GM12878 (cell line): ENCODE measurements around the gene SSC4D. TPM values are rescaled to one million over a fixed set of nuclear protein-coding genes. Genes with fewer than 3 reads are reported as not detected.
"Not testable (repeated sequence)": the region's sequence is repeated elsewhere in the genome, so short reads cannot be mapped to it uniquely, and the experiment has no call there.

ENCODE experiments used
- ATAC-seq: fragments of 200-7000 bp; cut with Tn5 transposase; 3 replicates; pipeline ENCODE4 v1.9.1; 2020; ENCODE audit warnings: mild to moderate bottlenecking, moderate library complexity
- BruUV-seq: library from RNA; stranded (reverse); fragments of 400-500 nt; replicated peaks from 2 replicates; lab custom pipeline; 2021; lab: Mats Ljungman, UMichigan
- CTCF ChIA-PET: fragments of 300-600 bp; sonication (Branson Sonifier 250); formaldehyde crosslinking; extraction: SDS; loops from one replicate; lab custom pipeline; 2021; ENCODE audit warnings: inconsistent platforms; lab: Yijun Ruan, JAX
- POLR2A ChIA-PET: fragments of 350-600 bp; formaldehyde crosslinking; extraction: SDS; loops from one replicate; lab custom pipeline; 2021; ENCODE audit warnings: inconsistent platforms; lab: Charles Lee
- RAD21 ChIA-PET: fragments of 300-600 bp; sonication (Branson Sonifier 250); formaldehyde crosslinking; loops from one replicate; lab custom pipeline; 2023; ENCODE audit warnings: antibody characterized with exemption; ENCODE audit not compliant: unreplicated experiment; lab: Charles Lee
- SMC1A ChIA-PET: fragments of 300-600 bp; sonication (Branson Sonifier 250); formaldehyde crosslinking; loops from one replicate; lab custom pipeline; 2023; ENCODE audit not compliant: unreplicated experiment, uncharacterized antibody; lab: Charles Lee
- DNase-seq: peaks from one replicate; pipeline ENCODE4 v3.0.0-alpha.2; 2011; ENCODE audit warnings: low read depth, low spot score
- FAIRE-seq: peaks from 3 replicates; lab custom pipeline; 2011; peaks lifted over from hg19 to GRCh38; lab: Jason Lieb, UNC
- H2AFZ ChIP-seq: 2 replicates; pipeline ENCODE4 v1.6.0; 2011; ENCODE audit warnings: low read depth, low read length, control low read depth; ENCODE audit not compliant: control insufficient read depth
- H3K27ac ChIP-seq: 2 replicates; pipeline ENCODE4 v1.5.1; 2011; ENCODE audit warnings: control low read depth; ENCODE audit not compliant: control insufficient read depth, insufficient read depth
- H3K27me3 ChIP-seq, 2 experiments: replicated peaks in 1 of 2; 2 replicates each; pipeline versions ENCODE4 v1.6.0 to v1.6.1; 2011; ENCODE audit warnings: low read length in 1 of 2; ENCODE audit not compliant: control insufficient read depth in 2 of 2, insufficient read depth in 2 of 2
- H3K36me3 ChIP-seq, 2 experiments: 2 replicates each; pipeline ENCODE4 v1.5.1; 2011; ENCODE audit warnings: low read length in 1 of 2; ENCODE audit not compliant: control insufficient read depth in 2 of 2, insufficient read depth in 2 of 2
- H3K4me1 ChIP-seq: 2 replicates; pipeline ENCODE4 v1.6.1; 2011; ENCODE audit warnings: mild to moderate bottlenecking, low read length, moderate library complexity, mixed read lengths; ENCODE audit not compliant: control insufficient read depth, insufficient read depth
- H3K4me2 ChIP-seq: 2 replicates; pipeline ENCODE4 v1.6.0; 2011; ENCODE audit warnings: control low read depth; ENCODE audit not compliant: control insufficient read depth, insufficient read depth
- H3K4me3 ChIP-seq: fragments of 200-600 bp; sonication (generic); 2 replicates; pipeline ENCODE4 v1.5.1; 2016
- H3K79me2 ChIP-seq: 2 replicates; pipeline ENCODE4 v1.6.0; 2011; ENCODE audit warnings: low read length; ENCODE audit not compliant: control insufficient read depth, insufficient read depth
- H3K9ac ChIP-seq: 2 replicates; pipeline ENCODE4 v1.8.0; 2011; ENCODE audit warnings: low read length, control low read depth, mixed read lengths; ENCODE audit not compliant: control insufficient read depth, insufficient read depth
- H3K9me3 ChIP-seq: replicated peaks from 3 replicates; pipeline ENCODE4 v1.5.1; 2011; ENCODE audit warnings: mild to moderate bottlenecking, low read length; ENCODE audit not compliant: control insufficient read depth, insufficient read depth
- H4K20me1 ChIP-seq: 2 replicates; pipeline ENCODE4 v1.6.0; 2011; ENCODE audit not compliant: control insufficient read depth, insufficient read depth
- BHLHE40 ChIP-seq, 2 experiments: fragments of 450-650 bp in 1 of 2; IDR thresholded peaks; 2 replicates each; pipeline ENCODE4 v1.6.1; 2011 to 2017; ENCODE audit warnings: low read depth in 2 of 2, borderline replicate concordance in 1 of 2, improper control_type of control experiment in 1 of 2, low read length in 1 of 2, mild to moderate bottlenecking in 1 of 2
- CEBPB ChIP-seq, 2 experiments: fragments of 150-350 bp in 1 of 2; IDR thresholded peaks; 2 replicates each; pipeline ENCODE4 v1.6.1; 2012 to 2014; ENCODE audit warnings: low read depth in 2 of 2, low read length in 2 of 2, borderline replicate concordance in 1 of 2, inconsistent platforms in 1 of 2
- IRF3 ChIP-seq: fragments of 450-650 bp; IDR thresholded peaks from 2 replicates; pipeline ENCODE4 v1.6.1; 2014; ENCODE audit warnings: mild to moderate bottlenecking
- JUNB ChIP-seq: IDR thresholded peaks from 2 replicates; pipeline ENCODE4 v1.6.1; 2016; ENCODE audit warnings: antibody characterized with exemption, mild to moderate bottlenecking
- MLLT1 ChIP-seq: fragments of 450-650 bp; IDR thresholded peaks from 2 replicates; pipeline ENCODE4 v1.6.1; 2016; ENCODE audit warnings: mild to moderate bottlenecking
- MXI1 ChIP-seq: fragments of 150-350 bp; IDR thresholded peaks from 2 replicates; pipeline ENCODE4 v1.6.1; 2011; ENCODE audit warnings: low read depth, mild to moderate bottlenecking, inconsistent platforms, low read length, improper control_type of control experiment
- PAX5 ChIP-seq: IDR thresholded peaks from 2 replicates; pipeline ENCODE4 v1.6.1; 2011; ENCODE audit warnings: low read depth, low read length, borderline replicate concordance
- ZBTB4 ChIP-seq: fragments of 450-650 bp; formaldehyde crosslinking; IDR thresholded peaks from 2 replicates; pipeline ENCODE4 v1.4.0; 2022; ENCODE audit warnings: mild to moderate bottlenecking, moderate library complexity
- ZNF207 ChIP-seq: fragments of 450-650 bp; IDR thresholded peaks from 2 replicates; pipeline ENCODE4 v1.6.1; 2014; ENCODE audit warnings: antibody characterized with exemption, mild to moderate bottlenecking, borderline replicate concordance
- WGBS: methylation state at CpG from one replicate; pipeline ENCODE4 v1.1.6; 2016; ENCODE audit warnings: low lambda C conversion rate; ENCODE audit not compliant: insufficient replicate concordance, insufficient coverage; ENCODE audit errors: missing lambda C conversion rate; 5-methylcytosine and 5-hydroxymethylcytosine counted together
- in situ Hi-C: fragments of 300-500 bp; cut with MboI; formaldehyde crosslinking; loops from 9 replicates; pipeline ENCODE4 v1.14.3; 2018; ENCODE audit warnings: mixed read lengths
- intact Hi-C: fragments of 100-400 bp; cut with micrococcal nuclease; formaldehyde crosslinking; loops from one replicate; pipeline ENCODE4 v1.14.2; 2022; ENCODE audit not compliant: unreplicated experiment
- polyA plus RNA-seq, 11 experiments: library from polyadenylated mRNA; depleted of rRNA in 4 of 11; unstranded in 6 of 11; stranded (reverse) in 5 of 11; fragments of >200 nt; fragmentation: Nextera tagmentation in 4 of 11; fragmentation: Illumina TruSeq in 1 of 11; extraction: Ambion mirVana in 4 of 11; extraction: Trizol in 1 of 11; gene quantifications; 1 replicate in 1 of 11; 2 replicates in 10 of 11; pipeline versions ENCODE4 v1.2.1 to v1.2.3, GENCODE V29; 2011 to 2016; ENCODE audit warnings: inconsistent platforms in 2 of 11, missing spikeins in 2 of 11, low read depth in 1 of 11
- total RNA-seq, 4 experiments: library from RNA; depleted of rRNA in 3 of 4; stranded (reverse); fragments of >200 nt in 3 of 4; fragmentation: Illumina TruSeq in 1 of 4; extraction: Trizol in 1 of 4; gene quantifications; 2 replicates each; pipeline versions ENCODE4 v1.2.1 to v1.2.3, GENCODE V29; 2013 to 2021

The SSC4D gene
- total and polyA plus RNA-seq, 10 of the 15 experiments (the other 5 are each of a cell fraction or from before 2014, with no cell fraction given) = 0.08 to 0.79 (median 0.25) TPM; not detected in 1

GRCh38 chr7:76392531-76393115 lies 16.9 kb downstream of the SSC4D start (continued):
- peak; percentile 75 for TF ChIP-seq MLLT1
- 0 out of 2 replicates have a peak, but pooled peaks have one; percentile 37 for TF ChIP-seq ZBTB4 (CRISPR knock-in tag)

- Histone ChIP-seq H2AFZ (no peak overlapping the region), H3K79me2 (no peaks in the 10 kb centered on the region), H4K20me1 (no peaks in the 10 kb centered on the region), H3K27me3 (no peaks in the 10 kb centered on the region), H3K27ac (no peak overlapping the region), H3K9ac (no peak overlapping the region), H3K4me2 (no peak overlapping the region), H3K9me3 (no peaks in the 10 kb centered on the region), H3K4me1 (peaks cover 4% of the 10 kb centered on the region), H3K4me3 (no peak overlapping the region), H3K36me3 (no peaks in the 10 kb centered on the region)
- intact Hi-C loops = no loop called here
- SMC1A ChIA-PET = no interaction called here
- POLR2A ChIA-PET = interaction anchor here (0.9 kb wide), 1 partner anchor 30 kb away, joined by 3 read pairs; no protein-coding TSS in a partner anchor
- ATAC-seq (no peak), DNase-seq (no peak), FAIRE-seq (no peak)
- no peak for TF ChIP-seq ZNF207
- no peak for TF ChIP-seq MXI1
- no peak for TF ChIP-seq CEBPB (IDR thresholded peaks at IDR 0.05; ENCODE audit: borderline replicate concordance in 1 of 2, low read depth in 2 of 2, low read length in 2 of 2)
- TF ChIP-seq BHLHE40 (IDR thresholded peaks at IDR 0.05; ENCODE audit: borderline replicate concordance in 1 of 2, low read depth in 2 of 2, low read length in 1 of 2) = no peak
- TF ChIP-seq IRF3 = no peak
- no peak for TF ChIP-seq JUNB
- no peak for TF ChIP-seq PAX5
- CTCF ChIA-PET = no interaction called here
- BruUV-seq = no TSS peak
- RAD21 ChIA-PET = interaction anchor here (1.0 kb wide), 1 partner anchor 14 kb away, joined by 3 read pairs; no protein-coding TSS in a partner anchor
- WGBS = 86% methylated on average over 12 of the region's 13 CpGs
- in situ Hi-C loops = no loop called here
Observed at GRCh38 chr7:76390092-76390491, 19.4 kb downstream of the SSC4D start.

GRCh38 chr7:76387789-76388188 lies 21.7 kb downstream of the SSC4D start:
- H4K20me1 ChIP-seq, ATAC-seq, H3K9me3 ChIP-seq, RAD21 ChIA-PET, H3K4me3 ChIP-seq, DNase-seq, H3K9ac ChIP-seq, H3K4me2 ChIP-seq, H3K4me1 ChIP-seq, in situ Hi-C loops, H3K27ac ChIP-seq, BruUV-seq, intact Hi-C loops, H3K27me3 ChIP-seq, H3K36me3 ChIP-seq, FAIRE-seq, H2AFZ ChIP-seq, H3K79me2 ChIP-seq, SMC1A ChIA-PET: not testable (repeated sequence)
- ChIA-PET POLR2A (interaction anchor here (0.7 to 1.2 kb wide), 3 partner anchors 15 to 158 kb away, joined by 3 to 5 read pairs (median 3); partner anchors contain the start of gene YWHAG), CTCF (interaction anchor here (0.6 kb wide), 1 partner anchor 10 kb away, joined by 5 read pairs; no protein-coding TSS in a partner anchor)
- WGBS = 71% methylated on average over 6 of the region's 6 CpGs
